ENCODE measurements around the gene KLHL21.

DNA sequence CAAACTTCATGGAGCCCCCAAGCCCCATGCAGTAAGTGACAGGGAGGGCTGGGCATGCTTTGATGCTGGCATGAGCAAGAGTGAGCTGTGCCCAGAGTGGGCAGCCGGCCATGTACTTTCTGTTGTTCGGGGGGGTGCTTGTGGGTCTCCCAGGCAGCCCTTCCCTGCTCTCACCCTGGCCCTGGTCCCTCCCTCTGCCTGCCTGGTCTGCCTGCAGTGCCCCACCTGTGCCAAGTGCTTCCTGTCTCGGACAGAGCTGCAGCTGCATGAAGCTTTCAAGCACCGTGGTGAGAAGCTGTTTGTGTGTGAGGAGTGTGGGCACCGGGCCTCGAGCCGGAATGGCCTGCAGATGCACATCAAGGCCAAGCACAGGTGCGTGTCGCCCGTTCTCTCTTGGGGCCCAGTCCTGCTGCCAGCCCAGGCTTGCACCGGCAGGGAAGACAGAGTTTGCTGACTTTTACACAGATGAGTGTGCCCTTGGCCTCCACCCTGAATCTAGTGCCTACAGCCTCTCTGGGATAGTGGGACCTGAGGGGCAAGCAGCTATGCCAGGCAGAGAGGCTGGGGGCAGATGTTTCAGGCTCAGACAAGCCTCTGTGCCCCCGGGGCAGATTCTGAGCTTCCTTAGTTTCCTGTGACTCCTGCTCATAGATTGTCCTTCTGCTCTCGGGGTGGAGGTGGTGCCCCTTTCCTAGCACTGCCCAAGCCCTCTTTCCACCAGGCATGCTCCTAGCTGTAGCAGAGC, 15.2 kb downstream of the KLHL21 start:
- TF ChIP-seq POLR2A (IDR thresholded peaks at IDR 0.05; ENCODE audit: low read depth, low read length) = no peak
- no peak for TF ChIP-seq POLR2AphosphoS5 (IDR thresholded peaks at IDR 0.05; ENCODE audit: low read depth, low read length)
- no peak for TF ChIP-seq TAF1 (IDR thresholded peaks at IDR 0.05; ENCODE audit: borderline replicate concordance, low read depth, low read length)
